ENCODE measurements around the gene GRK2.

DNA sequence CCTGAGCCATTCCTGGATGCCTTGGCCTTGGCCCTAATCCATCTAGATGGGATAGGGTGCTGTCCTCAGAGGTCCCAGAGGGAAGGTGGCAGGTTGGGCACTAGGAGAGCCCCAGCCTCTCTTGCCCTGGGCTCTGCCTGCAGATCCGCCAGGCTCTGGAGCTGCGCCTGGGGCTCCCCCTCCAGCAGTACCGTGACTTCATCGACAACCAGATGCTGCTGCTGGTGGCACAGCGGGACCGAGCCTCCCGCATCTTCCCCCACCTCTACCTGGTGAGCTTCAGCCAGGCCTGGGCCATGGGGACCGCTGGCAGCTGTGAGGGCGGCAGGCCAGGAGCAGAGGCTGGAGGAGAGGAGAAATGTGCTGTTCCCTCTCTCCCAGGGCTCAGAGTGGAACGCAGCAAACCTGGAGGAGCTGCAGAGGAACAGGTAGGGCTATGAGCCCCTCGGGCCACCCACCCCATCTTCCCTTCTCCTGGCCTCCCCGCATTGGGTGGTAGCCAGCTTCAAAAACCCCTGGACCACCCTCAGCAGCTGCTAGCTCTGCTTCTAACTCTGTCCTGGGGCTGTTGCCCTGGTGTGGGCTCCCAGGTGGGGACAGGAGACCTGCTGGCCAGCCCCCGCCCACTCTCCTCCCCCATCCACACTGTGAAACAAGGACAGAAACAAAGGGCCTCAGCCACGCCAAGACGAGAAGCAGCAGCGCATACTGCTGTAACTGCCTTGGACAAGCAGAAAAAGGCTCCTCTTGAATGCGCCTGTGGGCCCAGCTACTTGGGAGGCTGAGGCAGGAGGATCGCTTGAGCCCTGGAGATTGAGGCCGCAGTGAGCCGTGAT lies 42.0 kb downstream of the GRK2 start:
- TF ChIP-seq CTCF (IDR thresholded peaks at IDR 0.05; ENCODE audit: poor library complexity, severe bottlenecking) (no peak), POLR2AphosphoS5 (IDR thresholded peaks at IDR 0.05) (no peak)

Data from neural cell (in vitro differentiated cells).